ENCODE data around the gene TLCD2. TPM values are rescaled to one million over a fixed set of nuclear protein-coding genes. Genes with fewer than 3 reads are reported as not detected.

Gene TLCD2
- total and polyA plus RNA-seq, 9 of the 15 experiments (the other 6 are each of a cell fraction or from before 2014, with no cell fraction given), result 0.10 to 0.89 (median 0.58) TPM

GRCh38 chr17:1714980-1715802, 5.0 kb upstream of the TLCD2 start (continued):
- TF ChIP-seq MTA3 (IDR thresholded peaks at IDR 0.05; ENCODE audit: borderline replicate concordance), result 0 out of 2 replicates have a peak, but pooled peaks have one; percentile 29
- TF ChIP-seq ZKSCAN3 (CRISPR knock-in tag; IDR thresholded peaks at IDR 0.05), result no peak
- TF ChIP-seq ZNF253 (CRISPR knock-in tag; conservative IDR thresholded peaks at IDR 0.05), result no peak
- no peak for TF ChIP-seq BRF1 (IDR thresholded peaks at IDR 0.05; ENCODE audit: borderline replicate concordance, extremely low read depth, insufficient read length)
- TF ChIP-seq ZNF584 (CRISPR knock-in tag; IDR thresholded peaks at IDR 0.05; ENCODE audit: low read depth), result no peak
- TF ChIP-seq CHAMP1 (IDR thresholded peaks at IDR 0.05), result no peak
- TF ChIP-seq NUFIP1 (IDR thresholded peaks at IDR 0.05; ENCODE audit: partially characterized antibody), result no peak
- TF ChIP-seq STAT5A (IDR thresholded peaks at IDR 0.05; ENCODE audit: borderline replicate concordance, low read length), result no peak
- TF ChIP-seq SREBF1 (IDR thresholded peaks at IDR 0.05; ENCODE audit: borderline replicate concordance, low read depth, low read length), result no peak
- no peak for TF ChIP-seq ESRRB (CRISPR knock-in tag; IDR thresholded peaks at IDR 0.05; ENCODE audit: borderline replicate concordance)
- no peak for TF ChIP-seq PHF20 (IDR thresholded peaks at IDR 0.05; ENCODE audit: partially characterized antibody)
- no peak for TF ChIP-seq RAD21 (CRISPR knock-in tag; conservative IDR thresholded peaks at IDR 0.05 in 1 of 2, IDR thresholded peaks at IDR 0.05 in 1 of 2)
- TF ChIP-seq MAX (CRISPR knock-in tag; IDR thresholded peaks at IDR 0.05), result peak; percentile 46; the same call in 1 of the 2 replicates
- no peak for TF ChIP-seq ATF2 (CRISPR knock-in tag; IDR thresholded peaks at IDR 0.05)
- TF ChIP-seq CREB3 (tag; conservative IDR thresholded peaks at IDR 0.05; ENCODE audit: low read depth), result no peak
- 0 out of 2 replicates have a peak, but pooled peaks have one; percentile 21 for TF ChIP-seq EP400 (IDR thresholded peaks at IDR 0.05)
- no peak for TF ChIP-seq ZNF184 (CRISPR knock-in tag; IDR thresholded peaks at IDR 0.05)
- no peak for TF ChIP-seq CEBPB (tag; IDR thresholded peaks at IDR 0.05)
- no peak for TF ChIP-seq ETV5 (CRISPR knock-in tag; IDR thresholded peaks at IDR 0.05; ENCODE audit: low read depth)
- TF ChIP-seq ZNF507 (tag; conservative IDR thresholded peaks at IDR 0.05), result no peak
- no peak for TF ChIP-seq MLX (CRISPR knock-in tag; conservative IDR thresholded peaks at IDR 0.05)
